Erythroblast (primary cell): ENCODE measurements around the gene LRBA.

Source experiments
- GATA1 ChIP-seq: IDR thresholded peaks from 2 replicates; pipeline ENCODE4 v1.6.1; 2011; ENCODE audit warnings: low read depth, mild to moderate bottlenecking, control low read depth, low read length, moderate library complexity
- POLR2A ChIP-seq: IDR thresholded peaks from 2 replicates; pipeline ENCODE4 v1.6.1; 2011; ENCODE audit warnings: mild to moderate bottlenecking, low read length

- TF ChIP-seq POLR2A (no peak), GATA1 (no peak)
These were observed 198.1 kb downstream of the LRBA start for GRCh38 chr4:150817017-150817416.
